KOPT-K1 (cell line): ENCODE results near the gene ABHD12B.
"Not testable (repeated sequence)": the region's sequence is repeated elsewhere in the genome, so short reads cannot be mapped to it uniquely, and the experiment has no call there.

Experiments
- H3K27ac ChIP-seq: fragments of 200-600 bp; sonication (generic); 2 replicates; pipeline ENCODE4 v1.5.1; 2016; ENCODE audit warnings: antibody characterized with exemption, mild to moderate bottlenecking, low read depth, low read length; ENCODE audit not compliant: poor library complexity, severe bottlenecking
- H3K36me3 ChIP-seq: fragments of 200-600 bp; sonication (generic); 2 replicates; pipeline ENCODE4 v1.5.1; 2017; ENCODE audit warnings: antibody characterized with exemption, mild to moderate bottlenecking, low read length, moderate library complexity; ENCODE audit not compliant: insufficient read depth
- H3K9me3 ChIP-seq: fragments of 200-600 bp; sonication (generic); 2 replicates; pipeline ENCODE4 v1.5.1; 2017; ENCODE audit warnings: antibody characterized with exemption, low read length, mild to moderate bottlenecking; ENCODE audit not compliant: insufficient read depth, poor library complexity, severe bottlenecking

ABHD12B gene

GRCh38 chr14:50904719-50905118 lies 32.9 kb downstream of the ABHD12B start:
- H3K9me3 ChIP-seq, result no peaks in the 10 kb centered on the region
- no peaks in the 10 kb centered on the region for H3K36me3 ChIP-seq
- H3K27ac ChIP-seq, result no peak overlapping the region

GRCh38 chr14:50906326-50907065 lies 34.6 kb downstream of the ABHD12B start:
- no peak overlapping the region for H3K27ac ChIP-seq
- H3K36me3 ChIP-seq, result no peaks in the 10 kb centered on the region
- no peaks in the 10 kb centered on the region for H3K9me3 ChIP-seq

- no peaks in the 10 kb centered on the region for H3K36me3 ChIP-seq
Measured at GRCh38 chr14:50910495-50911420, 38.9 kb downstream of the ABHD12B start.

GRCh38 chr14:50917449-50917848 lies 45.6 kb downstream of the ABHD12B start:
- H3K36me3 ChIP-seq, result no peaks in the 10 kb centered on the region
- no peaks in the 10 kb centered on the region for H3K9me3 ChIP-seq

More at GRCh38 chr14:50910495-50911420, 38.9 kb downstream of the ABHD12B start:
- Histone ChIP-seq H3K9me3 (no peaks in the 10 kb centered on the region), H3K27ac (no peak overlapping the region)

GRCh38 chr14:50919524-50919923 lies 47.7 kb downstream of the ABHD12B start:
- not testable (repeated sequence) for H3K36me3 ChIP-seq, H3K9me3 ChIP-seq, H3K27ac ChIP-seq

More at GRCh38 chr14:50917449-50917848, 45.6 kb downstream of the ABHD12B start:
- no peak overlapping the region for H3K27ac ChIP-seq

- no peak overlapping the region for H3K27ac ChIP-seq
- no peaks in the 10 kb centered on the region for H3K9me3 ChIP-seq
- no peaks in the 10 kb centered on the region for H3K36me3 ChIP-seq
Measured at GRCh38 chr14:50920482-50921230, 48.8 kb downstream of the ABHD12B start.

- no peak overlapping the region for H3K27ac ChIP-seq
- H3K36me3 ChIP-seq, result no peaks in the 10 kb centered on the region
- no peaks in the 10 kb centered on the region for H3K9me3 ChIP-seq
Measured at GRCh38 chr14:50922803-50923202, 51.0 kb downstream of the ABHD12B start.

- no peak overlapping the region for H3K27ac ChIP-seq
Measured at GRCh38 chr14:50924236-50924635, 52.4 kb downstream of the ABHD12B start.

GRCh38 chr14:50924843-50925242 lies 53.0 kb downstream of the ABHD12B start:
- no peaks in the 10 kb centered on the region for H3K9me3 ChIP-seq
- no peak overlapping the region for H3K27ac ChIP-seq
- no peaks in the 10 kb centered on the region for H3K36me3 ChIP-seq

More at GRCh38 chr14:50924236-50924635, 52.4 kb downstream of the ABHD12B start:
- Histone ChIP-seq H3K9me3 (no peaks in the 10 kb centered on the region), H3K36me3 (no peaks in the 10 kb centered on the region)

GRCh38 chr14:50926851-50927386 lies 55.1 kb downstream of the ABHD12B start:
- Histone ChIP-seq H3K36me3 (no peaks in the 10 kb centered on the region), H3K9me3 (no peaks in the 10 kb centered on the region), H3K27ac (no peak overlapping the region)

- Histone ChIP-seq H3K36me3 (no peaks in the 10 kb centered on the region), H3K9me3 (no peaks in the 10 kb centered on the region)
Measured at GRCh38 chr14:50928002-50928635, 56.3 kb downstream of the ABHD12B start.

GRCh38 chr14:50929506-50929905 lies 57.7 kb downstream of the ABHD12B start:
- Histone ChIP-seq H3K9me3 (no peaks in the 10 kb centered on the region), H3K36me3 (no peaks in the 10 kb centered on the region), H3K27ac (no peak overlapping the region)

More at GRCh38 chr14:50928002-50928635, 56.3 kb downstream of the ABHD12B start:
- H3K27ac ChIP-seq, result no peak overlapping the region

- Histone ChIP-seq H3K36me3 (no peaks in the 10 kb centered on the region), H3K27ac (no peak overlapping the region)
Measured at GRCh38 chr14:50931559-50931958, 59.7 kb downstream of the ABHD12B start.

GRCh38 chr14:50932156-50932555 lies 60.3 kb downstream of the ABHD12B start:
- Histone ChIP-seq H3K36me3 (no peaks in the 10 kb centered on the region), H3K9me3 (no peaks in the 10 kb centered on the region), H3K27ac (no peak overlapping the region)

More at GRCh38 chr14:50931559-50931958, 59.7 kb downstream of the ABHD12B start:
- H3K9me3 ChIP-seq, result no peaks in the 10 kb centered on the region
